ENCODE results near the gene HCN4.

GRCh38 chr15:73393336-73393735 is 24.6 kb upstream of the HCN4 start:
- TF ChIP-seq CTCF (IDR thresholded peaks at IDR 0.05; ENCODE audit: extremely low read depth in 1 of 2, insufficient read depth in 1 of 2, low read depth in 1 of 2, low read length in 2 of 2) (no peak), POLR2AphosphoS5 (IDR thresholded peaks at IDR 0.05; ENCODE audit: insufficient read depth, low read depth, low read length) (no peak), MAX (IDR thresholded peaks at IDR 0.05; ENCODE audit: insufficient read depth, insufficient read length) (no peak), POLR2A (IDR thresholded peaks at IDR 0.05; ENCODE audit: low read depth, low read length) (no peak), MYC (IDR thresholded peaks at IDR 0.05; ENCODE audit: low read depth, low read length) (no peak), EZH2 (IDR thresholded peaks at IDR 0.05; ENCODE audit: borderline replicate concordance, low read depth, low read length, severe bottlenecking) (no peak), JUN (IDR thresholded peaks at IDR 0.05; ENCODE audit: borderline replicate concordance, insufficient read depth, insufficient read length, low read depth) (no peak), FOS (IDR thresholded peaks at IDR 0.05; ENCODE audit: borderline replicate concordance, insufficient read depth, low read length) (no peak), GATA2 (IDR thresholded peaks at IDR 0.05; ENCODE audit: insufficient read depth, insufficient read length, low read depth, low read length) (no peak)

All from endothelial cell of umbilical vein (primary cell).